DND-41 (cell line): ENCODE data around the gene SIN3A.
"Not testable (repeated sequence)": the region's sequence is repeated elsewhere in the genome, so short reads cannot be mapped to it uniquely, and the experiment has no call there.

Source experiments
- ATAC-seq: fragments of 200-7000 bp; cut with Tn5 transposase; 3 replicates; pipeline ENCODE4 v1.9.1; 2021; ENCODE audit warnings: low read depth; ENCODE audit not compliant: insufficient read depth
- DNase-seq: peaks from one replicate; pipeline ENCODE4 v3.0.0-alpha.2; 2020
- H2AFZ ChIP-seq: 2 replicates; pipeline ENCODE4 v1.6.0; 2012; ENCODE audit warnings: low read depth, low read length
- H3K27ac ChIP-seq: 2 replicates; pipeline ENCODE4 v1.5.1; 2012; ENCODE audit warnings: low read length, inconsistent platforms
- H3K27me3 ChIP-seq: fragments of 200-600 bp; sonication (generic); 2 replicates; pipeline ENCODE4 v1.6.0; 2012; ENCODE audit warnings: low read length, mild to moderate bottlenecking, inconsistent platforms; ENCODE audit not compliant: insufficient read depth, poor library complexity
- H3K36me3 ChIP-seq: 2 replicates; pipeline ENCODE4 v1.5.1; 2012; ENCODE audit warnings: low read length, inconsistent platforms; ENCODE audit not compliant: insufficient read depth
- H3K4me1 ChIP-seq: 2 replicates; pipeline ENCODE4 v1.5.1; 2012; ENCODE audit warnings: mild to moderate bottlenecking, low read length; ENCODE audit not compliant: insufficient read depth
- H3K4me2 ChIP-seq: 2 replicates; pipeline ENCODE4 v1.6.0; 2012; ENCODE audit warnings: mild to moderate bottlenecking, moderate library complexity, low read length, inconsistent platforms; ENCODE audit not compliant: insufficient read depth
- H3K4me3 ChIP-seq, 2 experiments: fragments of 200-600 bp in 1 of 2; shearing (Covaris generic) in 1 of 2; 2 replicates each; pipeline ENCODE4 v1.5.1; 2012 to 2016; ENCODE audit warnings: inconsistent platforms in 2 of 2, low read length in 2 of 2, mild to moderate bottlenecking in 2 of 2, low read depth in 1 of 2, moderate library complexity in 1 of 2
- H3K79me2 ChIP-seq: 2 replicates; pipeline ENCODE4 v1.6.0; 2012; ENCODE audit warnings: low read length, inconsistent platforms; ENCODE audit not compliant: insufficient read depth
- H3K9ac ChIP-seq: 2 replicates; pipeline ENCODE4 v1.6.0; 2012; ENCODE audit warnings: low read depth, mild to moderate bottlenecking, inconsistent platforms, low read length, moderate library complexity
- H3K9me3 ChIP-seq: 2 replicates; pipeline ENCODE4 v1.5.1; 2012; ENCODE audit warnings: low read length, moderate library complexity, mild to moderate bottlenecking, inconsistent platforms; ENCODE audit not compliant: insufficient read depth, severe bottlenecking
- H4K20me1 ChIP-seq: 2 replicates; pipeline ENCODE4 v1.6.0; 2012; ENCODE audit warnings: low read length; ENCODE audit not compliant: insufficient read depth
- EZH2 ChIP-seq: IDR thresholded peaks from 3 replicates; pipeline ENCODE4 v1.6.1; 2012; ENCODE audit warnings: borderline replicate concordance, low read depth, mild to moderate bottlenecking, moderate library complexity, low read length, inconsistent platforms; ENCODE audit not compliant: severe bottlenecking
- TF ChIP-seq, protein P1 (sequence below): IDR thresholded peaks from 2 replicates; pipeline ENCODE4 v1.5.1; 2012; ENCODE audit warnings: borderline replicate concordance, low read length, moderate library complexity, mild to moderate bottlenecking; ENCODE audit not compliant: poor library complexity, severe bottlenecking; ENCODE audit errors: extremely low read depth

Gene SIN3A

GRCh38 chr15:75451674-75452363, at the start of gene SIN3A:
TSS of gene SIN3A (minus strand) at chr15:75451690. CDS start at chr15:75430375, 21,315 bp downstream.
- Histone ChIP-seq H3K4me3 (peak within 1 kb of the TSS; percentile 73 to 88), H3K4me2 (peak within 1 kb of the TSS; percentile 99), H3K79me2 (peaks cover 57% of the 10 kb centered on the region), H3K9me3 (no peaks in the 10 kb centered on the region), H3K27ac (peak within 1 kb of the TSS; percentile 100), H3K9ac (peak within 1 kb of the TSS; percentile 93), H4K20me1 (peaks cover 38% of the 10 kb centered on the region), H3K27me3 (no peaks in the 10 kb centered on the region), H3K36me3 (peaks cover 13% of the 10 kb centered on the region), H3K4me1 (peaks cover 36% of the 10 kb centered on the region), H2AFZ (peak within 1 kb of the TSS; percentile 81)
- DNase-seq (peak; percentile 99), ATAC-seq (peak; percentile 68)
- no peak for TF ChIP-seq EZH2
- TF ChIP-seq, protein P1, sequence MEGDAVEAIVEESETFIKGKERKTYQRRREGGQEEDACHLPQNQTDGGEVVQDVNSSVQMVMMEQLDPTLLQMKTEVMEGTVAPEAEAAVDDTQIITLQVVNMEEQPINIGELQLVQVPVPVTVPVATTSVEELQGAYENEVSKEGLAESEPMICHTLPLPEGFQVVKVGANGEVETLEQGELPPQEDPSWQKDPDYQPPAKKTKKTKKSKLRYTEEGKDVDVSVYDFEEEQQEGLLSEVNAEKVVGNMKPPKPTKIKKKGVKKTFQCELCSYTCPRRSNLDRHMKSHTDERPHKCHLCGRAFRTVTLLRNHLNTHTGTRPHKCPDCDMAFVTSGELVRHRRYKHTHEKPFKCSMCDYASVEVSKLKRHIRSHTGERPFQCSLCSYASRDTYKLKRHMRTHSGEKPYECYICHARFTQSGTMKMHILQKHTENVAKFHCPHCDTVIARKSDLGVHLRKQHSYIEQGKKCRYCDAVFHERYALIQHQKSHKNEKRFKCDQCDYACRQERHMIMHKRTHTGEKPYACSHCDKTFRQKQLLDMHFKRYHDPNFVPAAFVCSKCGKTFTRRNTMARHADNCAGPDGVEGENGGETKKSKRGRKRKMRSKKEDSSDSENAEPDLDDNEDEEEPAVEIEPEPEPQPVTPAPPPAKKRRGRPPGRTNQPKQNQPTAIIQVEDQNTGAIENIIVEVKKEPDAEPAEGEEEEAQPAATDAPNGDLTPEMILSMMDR, result no peak

GRCh38 chr15:75493732-75494131, 42.2 kb upstream of the SIN3A start:
- no peak overlapping the region for H3K4me2 ChIP-seq
- DNase-seq (no peak), ATAC-seq (no peak)

DNA sequence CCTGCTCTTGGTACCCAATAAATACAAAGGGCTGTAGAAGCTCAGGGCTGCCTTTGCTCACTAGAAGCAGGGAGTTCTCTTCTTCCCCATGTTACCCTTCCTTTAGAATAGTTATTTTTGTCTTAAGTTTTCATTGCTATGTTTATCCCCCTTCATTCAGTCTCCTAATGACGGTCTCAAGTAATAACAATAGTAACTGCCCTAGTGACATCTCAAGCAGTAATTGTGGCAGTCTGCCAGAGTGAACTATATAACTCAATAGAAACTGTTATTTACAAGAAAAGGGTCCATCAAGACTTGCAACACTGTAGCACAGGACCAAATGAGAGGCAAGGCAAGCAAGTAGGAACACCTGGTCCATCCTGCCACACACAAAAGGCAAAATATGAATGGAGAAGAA, 32.5 kb upstream of the SIN3A start:
- H3K4me3 ChIP-seq, result no peak overlapping the region
- H3K27me3 ChIP-seq, result no peaks in the 10 kb centered on the region
- H3K9ac ChIP-seq, result no peak overlapping the region
- H4K20me1 ChIP-seq, result no peaks in the 10 kb centered on the region
- no peak for ATAC-seq
- TF ChIP-seq, protein P1, result no peak
- TF ChIP-seq EZH2, result no peak
- H3K4me1 ChIP-seq, result no peaks in the 10 kb centered on the region
- H3K36me3 ChIP-seq, result peaks cover 47% of the 10 kb centered on the region
- no peak for DNase-seq
- no peaks in the 10 kb centered on the region for H3K79me2 ChIP-seq
- no peak overlapping the region for H3K27ac ChIP-seq
- H2AFZ ChIP-seq, result no peak overlapping the region
- H3K9me3 ChIP-seq, result no peaks in the 10 kb centered on the region
- H3K4me2 ChIP-seq, result no peak overlapping the region

More at GRCh38 chr15:75493732-75494131, 42.2 kb upstream of the SIN3A start:
- H3K36me3 ChIP-seq, result peaks cover 32% of the 10 kb centered on the region
- no peak overlapping the region for H3K4me3 ChIP-seq
- H3K9me3 ChIP-seq, result no peaks in the 10 kb centered on the region
- H3K4me1 ChIP-seq, result no peaks in the 10 kb centered on the region
- no peak overlapping the region for H3K9ac ChIP-seq
- H3K27ac ChIP-seq, result no peak overlapping the region
- H4K20me1 ChIP-seq, result no peaks in the 10 kb centered on the region
- TF ChIP-seq, protein P1, result no peak
- H2AFZ ChIP-seq, result no peak overlapping the region
- H3K27me3 ChIP-seq, result no peaks in the 10 kb centered on the region
- no peaks in the 10 kb centered on the region for H3K79me2 ChIP-seq

GRCh38 chr15:75483556-75483955, 32.1 kb upstream of the SIN3A start:
- H3K9ac ChIP-seq, DNase-seq, H3K27me3 ChIP-seq, H3K4me1 ChIP-seq, H3K27ac ChIP-seq, ATAC-seq, H3K4me3 ChIP-seq, H3K4me2 ChIP-seq, H3K79me2 ChIP-seq, H3K9me3 ChIP-seq, H4K20me1 ChIP-seq, H2AFZ ChIP-seq: not testable (repeated sequence)
- peaks cover 51% of the 10 kb centered on the region for H3K36me3 ChIP-seq
